Right ventricle myocardium inferior (tissue), 1 donor: ENCODE data around the gene INAVA. TPM values are rescaled to one million over a fixed set of nuclear protein-coding genes. Genes with fewer than 3 reads are reported as not detected.
"Not testable (repeated sequence)": the region's sequence is repeated elsewhere in the genome, so short reads cannot be mapped to it uniquely, and the experiment has no call there.

ENCODE experiments used
- ATAC-seq: fragments of 200-7000 bp; cut with Tn5 transposase; one replicate; pipeline ENCODE4 v1.9.1; 2020; ENCODE audit warnings: mild to moderate bottlenecking, moderate library complexity
- DNase-seq: peaks from one replicate; pipeline ENCODE4 v3.0.0; 2021; ENCODE audit errors: missing footprints
- intact Hi-C: fragments of 100-400 bp; cut with DNase I; formaldehyde crosslinking; loops from one replicate; pipeline ENCODE4 v1.11.0; 2022
- total RNA-seq: library from RNA; stranded (reverse); fragmentation: NEBNext Ultra II Directional; extraction: Animal tissue kit (Norgen Biotek cat#: 25700); gene quantifications from one replicate; pipeline ENCODE4 v1.2.1, GENCODE V29; 2021
- donor health status: DM: no; HTN: yes; CAD: no; lungs with severe emphysema.

The INAVA gene
- total RNA-seq, 1 donor from 2014 or later: not detected

DNA sequence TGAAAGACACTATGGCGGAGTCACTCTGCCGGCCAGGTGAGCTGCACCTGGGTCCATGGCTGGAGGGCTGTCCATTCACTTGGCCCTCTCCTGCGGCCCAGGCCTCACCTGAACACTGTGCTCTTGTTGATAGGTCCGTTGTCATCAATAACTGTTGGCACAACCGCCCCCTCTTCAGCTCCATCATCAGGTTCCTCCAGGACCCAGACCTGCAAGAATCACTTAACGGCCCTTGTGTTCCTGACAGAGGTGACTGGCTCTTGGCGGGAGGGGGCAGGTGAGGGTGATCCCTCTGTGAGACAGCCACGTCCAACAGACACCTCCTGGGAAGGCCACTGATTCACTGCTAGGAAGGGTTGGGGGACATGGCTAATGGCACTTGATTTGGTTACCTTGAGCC, 54.9 kb downstream of the INAVA start:
- DNase-seq (no peak), ATAC-seq (no peak)
- intact Hi-C loops: no loop called here

DNA sequence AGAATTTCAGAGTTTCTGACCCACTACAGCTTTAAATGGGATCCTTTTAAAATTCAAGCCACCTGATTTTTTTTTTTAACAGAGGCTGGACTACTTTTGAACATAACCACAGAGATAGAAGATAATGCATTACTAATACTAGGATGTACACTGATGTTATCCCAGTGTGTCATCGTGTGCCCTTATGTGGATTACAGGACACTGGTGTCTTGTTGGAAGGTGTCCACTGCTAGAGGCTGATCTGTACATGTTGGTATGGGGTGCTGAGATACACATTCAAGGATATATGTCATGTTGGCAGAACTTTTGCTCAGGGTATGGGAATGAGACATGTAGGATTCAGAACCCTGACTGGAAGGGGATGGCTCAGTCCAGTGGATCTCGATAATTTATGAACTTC, 56.3 kb downstream of the INAVA start:
- DNase-seq (no peak), ATAC-seq (no peak)
- intact Hi-C loops: no loop called here

DNA sequence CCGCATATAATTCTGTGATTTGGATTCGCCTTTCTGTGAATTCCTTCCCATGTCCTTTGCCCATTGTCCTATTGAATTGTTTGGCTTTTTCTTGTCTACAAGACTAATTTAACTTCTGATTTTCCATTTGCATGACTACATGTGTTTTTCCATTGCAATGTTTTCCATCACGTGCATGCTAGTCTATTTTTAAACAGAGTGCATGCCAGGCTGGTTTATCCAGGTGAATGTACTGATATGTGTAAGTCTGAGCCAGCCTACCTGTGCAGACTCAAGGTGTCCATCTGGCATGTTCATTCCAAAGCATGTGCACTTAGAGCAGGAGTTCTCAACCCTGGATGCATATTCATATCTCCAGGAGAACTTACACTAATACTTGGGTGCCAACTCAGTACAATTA, 59.7 kb downstream of the INAVA start:
- ATAC-seq (no peak), DNase-seq (no peak)
- intact Hi-C loops: no loop called here

DNA sequence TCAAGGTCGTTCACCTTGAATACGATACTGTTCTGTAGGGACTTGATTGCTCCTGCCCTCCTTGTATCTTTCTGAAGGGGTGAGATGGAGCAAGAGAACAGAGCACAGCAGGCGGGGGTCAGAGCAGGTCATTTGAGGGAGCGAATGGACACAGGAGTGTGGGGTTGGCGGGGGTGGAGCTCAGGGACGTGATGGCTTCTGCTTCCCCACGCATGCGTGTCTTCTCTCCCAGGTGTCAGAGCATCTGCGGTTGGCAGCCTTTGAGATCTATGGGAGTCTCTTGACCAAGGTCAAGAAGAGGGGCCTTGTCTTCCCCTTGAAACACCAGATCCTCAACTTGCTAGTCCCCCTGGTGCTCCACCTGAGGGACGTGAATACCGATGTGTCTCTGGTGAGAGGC, 63.9 kb downstream of the INAVA start:
- no peak for DNase-seq
- ATAC-seq: no peak
- intact Hi-C loops: no loop called here

DNA sequence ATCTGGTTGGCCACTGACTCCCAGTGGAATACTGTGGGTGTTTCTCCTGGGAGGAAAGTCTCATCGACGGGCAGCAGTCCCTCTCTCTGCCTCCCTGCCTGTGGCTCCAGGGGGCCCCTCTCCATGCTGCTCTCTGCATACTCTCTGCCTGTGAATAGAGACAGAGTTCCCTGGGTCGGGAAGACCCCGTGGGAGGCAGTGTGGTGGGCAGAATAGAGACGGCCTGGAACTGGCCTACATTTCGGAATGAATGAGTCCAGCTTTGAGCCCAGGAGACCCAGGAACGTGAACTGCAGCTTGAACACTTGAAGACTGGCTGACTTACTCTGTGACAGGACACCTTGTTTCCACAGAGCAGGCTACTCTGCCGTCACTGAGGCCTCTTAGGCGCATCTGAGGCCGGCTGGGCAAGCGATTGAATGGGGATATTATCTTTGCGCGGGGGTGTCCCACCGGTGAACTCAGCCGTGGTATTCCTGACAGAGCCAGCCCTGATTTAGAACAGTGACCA, 64.8 kb downstream of the INAVA start:
- intact Hi-C loops: no loop called here
- no peak for DNase-seq

DNA sequence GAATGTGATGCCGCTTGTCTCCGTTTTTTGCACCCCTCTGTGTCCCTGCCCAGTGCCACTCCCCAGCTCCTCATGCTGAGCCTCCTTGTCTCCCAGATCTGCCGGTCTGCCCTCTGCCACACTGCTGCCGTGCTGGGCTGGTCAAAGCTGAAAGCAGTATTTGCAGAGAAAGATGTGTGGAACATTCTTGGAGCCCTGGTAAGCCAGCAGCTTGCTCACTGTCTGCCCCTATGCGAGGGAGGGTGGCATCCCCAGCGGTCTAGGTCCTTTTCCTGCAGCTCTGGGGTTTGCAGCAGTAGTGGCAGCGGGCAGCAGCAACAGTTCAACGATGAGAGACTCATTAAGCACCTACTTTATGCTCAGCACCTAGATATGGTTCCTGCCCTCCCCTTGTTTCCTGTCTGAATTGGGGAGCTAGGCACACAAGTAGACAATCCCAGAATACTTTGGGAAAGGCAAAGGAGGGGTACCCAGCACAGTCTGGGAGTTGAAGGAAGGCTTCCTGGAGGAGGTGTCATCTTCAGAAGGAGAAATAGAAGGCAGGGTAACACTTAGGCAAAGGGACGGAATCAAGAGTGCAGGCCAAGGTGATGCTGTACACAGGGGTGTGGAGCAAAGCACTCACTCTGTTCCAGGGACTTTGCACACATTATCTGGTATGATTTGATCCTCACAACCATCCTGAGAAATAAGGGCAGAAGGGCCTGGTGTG, 65.7 kb downstream of the INAVA start:
- no peak for DNase-seq
- intact Hi-C loops: no loop called here
- ATAC-seq: no peak

More for the DNA sequence above, 64.8 kb downstream of the INAVA start:
- no peak for ATAC-seq

DNA sequence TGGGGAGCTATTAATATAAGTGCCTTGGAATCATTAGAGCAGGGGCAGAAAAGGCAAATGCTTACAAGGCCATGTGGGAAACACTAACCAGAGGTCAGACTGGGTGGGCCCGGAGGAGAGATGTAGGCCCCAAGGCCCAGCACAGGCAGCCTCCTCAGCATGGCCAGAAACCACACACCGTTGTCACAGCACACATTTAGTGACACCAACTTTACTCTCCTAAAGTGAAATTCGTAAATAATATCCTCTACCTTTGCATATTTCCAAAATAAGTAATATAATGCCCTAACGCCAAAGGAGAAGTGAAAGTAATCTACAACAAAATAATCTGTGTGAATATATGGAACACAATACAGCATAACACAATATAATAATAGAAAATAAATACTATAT, 66.2 kb downstream of the INAVA start:
- DNase-seq (no peak), ATAC-seq (no peak)
- intact Hi-C loops: no loop called here

DNA sequence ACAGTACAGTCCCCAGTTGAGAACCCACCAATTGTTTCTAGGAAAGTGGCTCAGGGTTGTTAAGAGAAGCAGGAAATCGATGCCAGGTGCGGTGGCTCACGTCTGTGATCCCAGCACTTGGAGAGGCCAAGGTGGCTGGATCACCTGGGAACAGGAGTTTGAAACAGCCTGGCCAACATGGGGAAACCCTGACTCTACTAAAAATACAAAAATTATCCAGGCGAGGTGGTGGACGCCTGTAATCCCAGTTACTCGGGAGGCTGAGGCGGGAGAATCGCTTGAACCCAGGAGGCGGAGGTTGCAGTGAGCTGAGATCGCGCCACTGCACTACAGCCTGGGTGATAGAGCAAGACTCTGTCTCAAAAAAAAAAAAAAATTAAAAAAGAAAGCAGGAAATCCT, 67.5 kb downstream of the INAVA start:
- DNase-seq, ATAC-seq, intact Hi-C loops: not testable (repeated sequence)

DNA sequence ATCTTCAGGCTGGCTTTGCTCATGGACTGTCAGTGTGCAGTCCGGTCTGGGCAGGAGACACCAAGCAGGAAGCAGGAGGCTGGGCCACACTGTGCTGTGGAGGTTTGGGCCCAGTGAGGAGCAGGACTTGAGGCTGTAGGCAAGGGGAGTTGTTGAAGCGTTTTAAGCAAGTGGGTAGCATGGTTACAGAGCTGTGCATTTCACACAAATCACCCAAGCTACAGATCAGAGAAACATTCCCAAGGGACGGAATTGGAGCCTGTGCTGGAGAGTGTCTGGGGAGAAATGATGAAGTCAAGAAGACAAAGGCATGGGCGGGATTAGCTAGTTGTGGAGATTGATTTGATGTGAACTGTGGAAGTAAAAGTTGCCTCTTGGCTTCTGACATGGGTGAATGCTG, 67.9 kb downstream of the INAVA start:
- DNase-seq (no peak), ATAC-seq (no peak)
- intact Hi-C loops: no loop called here

DNA sequence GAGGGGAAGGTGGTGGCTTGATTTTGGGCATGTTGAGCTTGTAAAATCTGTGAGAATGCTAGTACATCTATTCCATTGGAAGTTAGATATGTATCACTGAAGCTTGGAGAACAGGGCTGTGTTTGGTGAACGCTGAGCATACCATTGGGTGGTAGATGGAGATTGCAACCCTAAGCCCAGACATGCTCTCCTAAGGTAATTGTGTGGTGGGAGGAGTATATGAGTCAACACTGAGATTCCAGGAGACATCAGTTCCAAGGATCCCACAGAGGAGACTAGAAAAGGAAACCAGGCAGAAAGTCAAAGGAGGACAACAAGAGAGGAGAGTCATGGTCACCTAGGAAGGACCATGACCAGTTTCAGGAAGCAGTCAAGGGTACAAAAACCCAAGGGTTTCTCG, 68.4 kb downstream of the INAVA start:
- DNase-seq: no peak
- intact Hi-C loops: no loop called here
- ATAC-seq: no peak

DNA sequence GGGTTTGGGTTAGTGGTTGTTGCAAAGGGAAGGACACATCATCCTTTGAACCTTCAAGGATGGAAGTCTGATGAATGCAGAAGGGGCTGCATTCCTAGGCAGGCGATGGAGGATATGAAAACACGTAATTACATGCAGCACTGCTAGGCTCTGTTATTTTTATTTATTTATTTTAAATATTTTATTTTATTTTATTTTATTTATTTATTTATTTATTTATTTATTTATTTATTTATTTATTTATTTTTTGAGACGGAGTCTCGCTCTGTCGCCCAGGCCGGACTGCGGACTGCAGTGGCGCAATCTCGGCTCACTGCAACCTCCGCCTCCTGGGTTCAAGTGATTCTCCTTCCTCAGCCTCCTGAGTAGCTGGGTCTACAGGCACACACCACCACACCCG, 69.2 kb downstream of the INAVA start:
- ATAC-seq, DNase-seq, intact Hi-C loops: not testable (repeated sequence)

Other genes with a start within 250 kb of the INAVA start
- 12.7 TPM for gene DDX59, start 225.0 kb upstream of the INAVA start, total RNA-seq
- 37.4 TPM for gene CAMSAP2, start 156.0 kb upstream of the INAVA start, total RNA-seq
- not detected for gene GPR25, start 21.9 kb upstream of the INAVA start, total RNA-seq
- 0.43 TPM for gene KIF21B, start 128.8 kb downstream of the INAVA start, total RNA-seq
- gene CACNA1S, start 217.5 kb downstream of the INAVA start, total RNA-seq: not detected
- not detected for gene ASCL5, start 232.3 kb downstream of the INAVA start, total RNA-seq